GM23248 (cell line): ENCODE results near the gene ESYT2. TPM values are rescaled to one million over a fixed set of nuclear protein-coding genes. Genes with fewer than 3 reads are reported as not detected.

Source experiments
- DNase-seq: peaks from one replicate; pipeline ENCODE4 v3.0.0-alpha.2; 2015
- H2AFZ ChIP-seq: fragments of 200-600 bp; sonication (generic); 2 replicates; pipeline ENCODE4 v1.6.1; 2016; ENCODE audit warnings: antibody characterized with exemption
- H3F3A ChIP-seq: fragments of 200-600 bp; sonication (generic); 2 replicates; pipeline ENCODE4 v1.6.1; 2016; ENCODE audit warnings: mild to moderate bottlenecking, antibody characterized with exemption, mixed run types; ENCODE audit not compliant: insufficient read depth
- H3K27ac ChIP-seq: fragments of 200-600 bp; sonication (generic); 2 replicates; pipeline ENCODE4 v1.5.1; 2016; ENCODE audit warnings: mild to moderate bottlenecking
- H3K27me3 ChIP-seq: fragments of 200-600 bp; sonication (generic); replicated peaks from 2 replicates; pipeline ENCODE4 v1.6.1; 2016; ENCODE audit warnings: mild to moderate bottlenecking; ENCODE audit not compliant: insufficient read depth
- H3K36me3 ChIP-seq: fragments of 200-600 bp; sonication (generic); 2 replicates; pipeline ENCODE4 v1.6.1; 2016; ENCODE audit warnings: low read depth, mild to moderate bottlenecking
- H3K4me1 ChIP-seq: fragments of 200-600 bp; sonication (generic); 2 replicates; pipeline ENCODE4 v1.6.1; 2016; ENCODE audit warnings: mild to moderate bottlenecking; ENCODE audit not compliant: insufficient read depth
- H3K4me2 ChIP-seq: fragments of 200-600 bp; sonication (generic); one replicate; pipeline ENCODE4 v1.6.1; 2016; ENCODE audit warnings: mild to moderate bottlenecking; ENCODE audit not compliant: unreplicated experiment
- H3K4me3 ChIP-seq: fragments of 200-600 bp; sonication (generic); 2 replicates; pipeline ENCODE4 v1.5.1; 2016; ENCODE audit warnings: mild to moderate bottlenecking
- H3K79me2 ChIP-seq: fragments of 200-600 bp; sonication (generic); 2 replicates; pipeline ENCODE4 v1.6.1; 2016; ENCODE audit warnings: mild to moderate bottlenecking; ENCODE audit not compliant: insufficient read depth
- H3K9ac ChIP-seq: fragments of 200-600 bp; sonication (generic); 2 replicates; pipeline ENCODE4 v1.6.1; 2016; ENCODE audit warnings: mild to moderate bottlenecking
- H3K9me2 ChIP-seq: fragments of 200-600 bp; sonication (generic); 2 replicates; pipeline ENCODE4 v1.6.1; 2016; ENCODE audit warnings: mixed run types, mild to moderate bottlenecking, moderate library complexity; ENCODE audit not compliant: insufficient read depth
- H3K9me3 ChIP-seq: fragments of 200-600 bp; sonication (generic); one replicate; pipeline ENCODE4 v1.6.1; 2017; ENCODE audit warnings: low read depth
- H4K20me1 ChIP-seq: fragments of 200-600 bp; sonication (generic); 2 replicates; pipeline ENCODE4 v1.6.0; 2016; ENCODE audit not compliant: insufficient read depth
- EZH2 ChIP-seq: fragments of 200-600 bp; sonication (generic); IDR thresholded peaks from 2 replicates; pipeline ENCODE4 v1.6.1; 2018; ENCODE audit warnings: antibody characterized with exemption, mild to moderate bottlenecking; ENCODE audit not compliant: insufficient read depth, poor library complexity, severe bottlenecking
- EZH2phosphoT487 ChIP-seq: fragments of 200-600 bp; sonication (generic); IDR thresholded peaks from 2 replicates; pipeline ENCODE4 v1.6.1; 2018; ENCODE audit warnings: antibody characterized with exemption, moderate library complexity, mild to moderate bottlenecking, low read depth; ENCODE audit not compliant: insufficient read depth
- WGBS, 2 experiments: methylation state at CpG; one replicate each; pipeline ENCODE4 v1.1.6; 2015 to 2017; ENCODE audit warnings: low lambda C conversion rate in 2 of 2, low coverage in 1 of 2; ENCODE audit errors: missing lambda C conversion rate in 2 of 2; 5-methylcytosine and 5-hydroxymethylcytosine counted together
- in situ Hi-C: fragments of 300-500 bp; cut with MboI; formaldehyde crosslinking; loops from 2 replicates; pipeline ENCODE4 v1.15.0; 2020
- polyA plus RNA-seq: library from polyadenylated mRNA; unstranded; fragments of >200 nt; fragmentation: Nextera tagmentation; extraction: Ambion mirVana; gene quantifications from 2 replicates; pipeline ENCODE4 v1.2.1, GENCODE V29; 2016
- total RNA-seq: library from RNA; depleted of rRNA; stranded (reverse); fragments of >200 nt; shearing (Covaris generic); gene quantifications from 2 replicates; pipeline ENCODE4 v1.2.3, GENCODE V29; 2014

Gene ESYT2
- total and polyA plus RNA-seq, 2 experiments from 2014 or later = 49.9 to 129 TPM

DNA sequence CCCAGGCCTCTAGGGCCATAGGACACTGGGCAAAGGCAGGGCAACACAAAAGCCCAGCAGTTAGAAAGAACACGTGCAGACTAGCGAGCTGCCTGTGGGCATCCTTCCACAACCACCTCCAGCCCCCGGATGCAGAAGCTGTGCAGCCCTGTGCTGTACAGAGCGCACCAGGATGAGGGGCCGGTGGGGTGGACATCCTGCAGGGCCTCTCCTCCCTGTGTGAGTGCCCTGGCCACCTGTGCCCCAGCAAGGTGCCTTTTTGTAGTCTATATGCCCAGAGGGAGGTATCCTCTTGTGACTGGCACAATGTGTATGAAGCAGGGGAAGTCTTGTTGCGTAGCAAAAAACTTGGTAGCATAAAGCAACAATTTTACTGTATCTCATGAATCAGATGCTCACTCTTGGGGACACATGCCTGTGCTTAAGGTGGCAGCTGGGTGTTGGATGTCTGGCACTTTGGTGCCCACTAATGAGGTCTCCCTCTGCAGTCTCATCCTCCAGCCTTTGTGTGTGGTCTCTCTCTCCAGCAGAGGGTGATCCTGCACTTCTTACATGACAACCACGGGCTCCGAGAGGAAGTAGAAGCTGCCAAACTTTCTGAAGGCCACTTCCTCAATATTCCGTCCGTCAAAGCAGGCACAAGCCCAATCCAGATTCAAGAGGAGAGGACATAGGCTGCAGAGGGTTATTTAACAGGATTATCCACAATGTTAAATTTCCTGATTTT is 133.4 kb downstream of the ESYT2 start:
- no peak overlapping the region for H3K27ac ChIP-seq
- no peaks in the 10 kb centered on the region for H3K9me2 ChIP-seq
- peak overlapping the region; percentile 37 for H3K9ac ChIP-seq
- peaks cover 8% of the 10 kb centered on the region for H3K4me1 ChIP-seq
- peaks cover 57% of the 10 kb centered on the region for H3K79me2 ChIP-seq
- H3K27me3 ChIP-seq = no peaks in the 10 kb centered on the region
- no peaks in the 10 kb centered on the region for H3K36me3 ChIP-seq
- in situ Hi-C loops = no loop called here
- peak; percentile 87 for DNase-seq
- H4K20me1 ChIP-seq = no peaks in the 10 kb centered on the region
- H2AFZ ChIP-seq = peak overlapping the region; percentile 83
- WGBS, 2 experiments = 58 to 63% methylated on average over 10 of the region's 10 CpGs
- H3K4me3 ChIP-seq = peak overlapping the region; percentile 33
- H3K9me3 ChIP-seq = no peaks in the 10 kb centered on the region
- TF ChIP-seq EZH2phosphoT487 (no peak), EZH2 (no peak)
- H3K4me2 ChIP-seq = peak overlapping the region; percentile 71
- H3F3A ChIP-seq = no peaks in the 10 kb centered on the region

DNA sequence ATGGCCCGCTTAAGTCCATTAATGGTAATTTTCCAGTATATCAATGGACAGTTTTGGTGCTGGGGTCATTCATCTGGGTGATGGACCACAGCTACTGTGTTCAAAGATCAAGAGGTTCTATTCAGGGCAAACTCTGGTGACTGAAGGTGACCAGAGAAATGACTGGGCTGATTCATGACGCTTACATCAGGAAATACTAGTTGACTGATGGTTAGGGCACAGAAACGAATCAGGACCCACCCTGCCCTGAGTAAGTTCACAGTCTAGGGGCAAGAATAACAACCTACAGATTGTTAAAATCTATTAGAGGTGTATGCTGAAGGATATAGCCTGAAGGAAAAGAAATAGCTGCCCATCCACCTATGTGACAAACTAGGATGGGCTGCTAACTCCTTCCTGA is 134.3 kb downstream of the ESYT2 start:
- no peak overlapping the region for H3K27ac ChIP-seq
- 65 to 67% methylated on average over 3 of the region's 3 CpGs for WGBS, 2 experiments
- in situ Hi-C loops = no loop called here

DNA sequence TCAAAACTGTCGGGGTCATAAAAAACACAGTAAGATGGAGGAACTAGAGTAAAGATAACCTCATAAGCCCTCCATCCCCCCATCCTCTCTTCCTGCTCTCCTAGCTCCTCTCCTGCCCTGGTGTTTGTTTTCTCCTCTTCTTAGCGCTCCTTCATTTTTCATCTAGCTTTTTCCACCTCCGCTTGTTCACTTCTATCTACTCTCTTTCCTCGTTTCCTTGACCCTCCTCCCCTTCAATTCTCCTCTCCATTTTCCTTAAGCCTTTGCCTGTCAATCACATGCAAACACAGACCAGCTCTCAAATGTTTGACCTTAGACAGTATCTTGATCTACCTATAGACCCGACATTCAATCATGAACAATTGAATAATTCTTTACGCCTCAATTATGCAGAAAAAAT is 134.7 kb downstream of the ESYT2 start:
- Histone ChIP-seq H3K27ac (no peak overlapping the region), H2AFZ (no peak overlapping the region), H3K4me3 (no peak overlapping the region), H3K79me2 (peaks cover 44% of the 10 kb centered on the region), H3K36me3 (no peaks in the 10 kb centered on the region), H4K20me1 (no peaks in the 10 kb centered on the region), H3K4me2 (no peak overlapping the region), H3F3A (no peaks in the 10 kb centered on the region), H3K9me3 (no peaks in the 10 kb centered on the region), H3K9ac (no peak overlapping the region), H3K9me2 (no peaks in the 10 kb centered on the region), H3K27me3 (no peaks in the 10 kb centered on the region), H3K4me1 (peaks cover 8% of the 10 kb centered on the region)
- WGBS, 2 experiments = 86 to 91% methylated on average over 6 of the region's 6 CpGs
- in situ Hi-C loops = no loop called here
- TF ChIP-seq EZH2phosphoT487 (no peak), EZH2 (no peak)
- no peak for DNase-seq

More for the DNA sequence above, 134.3 kb downstream of the ESYT2 start:
- Histone ChIP-seq H2AFZ (no peak overlapping the region), H3K4me1 (peaks cover 8% of the 10 kb centered on the region), H3K9me3 (no peaks in the 10 kb centered on the region), H3K4me2 (no peak overlapping the region), H3K79me2 (peaks cover 49% of the 10 kb centered on the region), H3K9ac (no peak overlapping the region), H3K4me3 (no peak overlapping the region), H4K20me1 (no peaks in the 10 kb centered on the region), H3K27me3 (no peaks in the 10 kb centered on the region), H3K36me3 (no peaks in the 10 kb centered on the region), H3F3A (no peaks in the 10 kb centered on the region), H3K9me2 (no peaks in the 10 kb centered on the region)
- DNase-seq = no peak
- TF ChIP-seq EZH2phosphoT487 (no peak), EZH2 (no peak)

DNA sequence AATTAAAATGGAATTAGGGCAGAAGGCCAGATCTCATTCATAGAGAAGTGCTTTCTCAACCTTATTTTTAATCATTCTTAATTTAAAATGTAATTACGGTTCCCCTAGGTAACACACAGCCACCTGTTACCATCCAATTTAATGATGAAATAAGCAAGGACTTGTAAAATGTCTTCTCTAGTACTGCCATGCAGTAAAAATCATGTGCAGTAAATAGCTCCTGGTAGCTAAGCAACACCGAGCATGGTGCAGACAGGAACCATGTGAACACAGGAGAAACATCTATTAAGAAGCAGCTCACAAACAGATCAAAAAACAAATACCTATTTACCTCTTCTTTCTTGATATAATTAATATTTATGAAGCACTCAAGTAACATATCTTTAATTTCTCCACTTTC is 139.8 kb downstream of the ESYT2 start:
- no peak overlapping the region for H3K9ac ChIP-seq
- 98% methylated on average over 2 of the region's 2 CpGs for WGBS, 2 experiments
- no peak overlapping the region for H3K4me3 ChIP-seq
- H4K20me1 ChIP-seq = no peaks in the 10 kb centered on the region
- H3K4me2 ChIP-seq = no peak overlapping the region
- in situ Hi-C loops = no loop called here
- H2AFZ ChIP-seq = no peak overlapping the region
- 0 out of 2 replicates have a peak, but pooled peaks cover under 1% of the 10 kb centered on the region for H3K79me2 ChIP-seq
- H3K27me3 ChIP-seq = no peaks in the 10 kb centered on the region
- peaks cover 14% of the 10 kb centered on the region; the same call in 1 of the 2 replicates for H3F3A ChIP-seq
- no peak overlapping the region for H3K27ac ChIP-seq
- no peaks in the 10 kb centered on the region for H3K9me3 ChIP-seq
- no peak for TF ChIP-seq EZH2phosphoT487
- TF ChIP-seq EZH2 = no peak
- H3K4me1 ChIP-seq = peaks cover 14% of the 10 kb centered on the region
- H3K36me3 ChIP-seq = peaks cover 2% of the 10 kb centered on the region; the same call in 1 of the 2 replicates
- no peak for DNase-seq
- no peaks in the 10 kb centered on the region for H3K9me2 ChIP-seq
